HT-29 (cell line): ENCODE data around the gene NUP133. TPM values are rescaled to one million over a fixed set of nuclear protein-coding genes. Genes with fewer than 3 reads are reported as not detected.
"Not testable (repeated sequence)": the region's sequence is repeated elsewhere in the genome, so short reads cannot be mapped to it uniquely, and the experiment has no call there.

ENCODE experiments used
- DNase-seq: peaks from one replicate; pipeline ENCODE4 v3.0.0-alpha.2; 2015; ENCODE audit warnings: low spot score
- total RNA-seq: library from RNA; depleted of rRNA; stranded (reverse); fragments of >200 nt; shearing (Covaris generic); gene quantifications from 2 replicates; pipeline ENCODE4 v1.2.3, GENCODE V29; 2014

The NUP133 gene
- total RNA-seq, 1 experiment from 2014 or later = 33.5 TPM

- DNase-seq = no peak
Measured at GRCh38 chr1:229420224-229420623, 87.9 kb downstream of the NUP133 start.

GRCh38 chr1:229418586-229418985 lies 89.6 kb downstream of the NUP133 start:
- DNase-seq = not testable (repeated sequence)

GRCh38 chr1:229412810-229413209 lies 95.3 kb downstream of the NUP133 start:
- not testable (repeated sequence) for DNase-seq

GRCh38 chr1:229412056-229412455 lies 96.1 kb downstream of the NUP133 start:
- no peak for DNase-seq

- DNase-seq = no peak
Measured at GRCh38 chr1:229411434-229412055, 96.6 kb downstream of the NUP133 start.

- DNase-seq = no peak
Measured at GRCh38 chr1:229410692-229411433, 97.3 kb downstream of the NUP133 start.

GRCh38 chr1:229410370-229410691 lies 97.8 kb downstream of the NUP133 start:
- DNase-seq = no peak

GRCh38 chr1:229409616-229410369 lies 98.3 kb downstream of the NUP133 start:
- no peak for DNase-seq

- DNase-seq = no peak
Measured at GRCh38 chr1:229408458-229409037, 99.6 kb downstream of the NUP133 start.

- no peak for DNase-seq
Measured at GRCh38 chr1:229407206-229408026, 100.7 kb downstream of the NUP133 start.

- no peak for DNase-seq
Measured at GRCh38 chr1:229406798-229407197, 101.3 kb downstream of the NUP133 start.

GRCh38 chr1:229403573-229403972 lies 104.6 kb downstream of the NUP133 start:
- no peak for DNase-seq

- DNase-seq = no peak
Measured at GRCh38 chr1:229402993-229403392, 105.1 kb downstream of the NUP133 start.

- DNase-seq = not testable (repeated sequence)
Measured at GRCh38 chr1:229402329-229402728, 105.8 kb downstream of the NUP133 start.

- DNase-seq = no peak
Measured at GRCh38 chr1:229397762-229398161, 110.4 kb downstream of the NUP133 start.

- no peak for DNase-seq
Measured at GRCh38 chr1:229396585-229397206, 111.4 kb downstream of the NUP133 start.

- not testable (repeated sequence) for DNase-seq
Measured at GRCh38 chr1:229394517-229394916, 113.6 kb downstream of the NUP133 start.

- no peak for DNase-seq
Measured at GRCh38 chr1:229392936-229393335, 115.2 kb downstream of the NUP133 start.
